Cardiac fibroblast (primary cell): Measurements from ENCODE around the gene TOMM7.
"Not testable (repeated sequence)": the region's sequence is repeated elsewhere in the genome, so short reads cannot be mapped to it uniquely, and the experiment has no call there.

Experiments
- DNase-seq, 2 donors: peaks; one replicate each; pipeline versions ENCODE4 v3.0.0 to v3.0.0-alpha.2; 2010; ENCODE audit warnings: low read depth in 2 of 2
- H3K4me3 ChIP-seq, 2 donors: replicated peaks in 1 of 2; 1 replicate in 1 of 2; 2 replicates in 1 of 2; pipeline ENCODE4 v1.5.1; 2011; ENCODE audit warnings: low read depth in 2 of 2, low read length in 2 of 2, mild to moderate bottlenecking in 2 of 2, moderate library complexity in 1 of 2
- CTCF ChIP-seq: IDR thresholded peaks from one replicate; pipeline ENCODE4 v1.5.1; 2011; ENCODE audit warnings: low read depth, mild to moderate bottlenecking, low read length, inconsistent platforms

Gene TOMM7

DNA sequence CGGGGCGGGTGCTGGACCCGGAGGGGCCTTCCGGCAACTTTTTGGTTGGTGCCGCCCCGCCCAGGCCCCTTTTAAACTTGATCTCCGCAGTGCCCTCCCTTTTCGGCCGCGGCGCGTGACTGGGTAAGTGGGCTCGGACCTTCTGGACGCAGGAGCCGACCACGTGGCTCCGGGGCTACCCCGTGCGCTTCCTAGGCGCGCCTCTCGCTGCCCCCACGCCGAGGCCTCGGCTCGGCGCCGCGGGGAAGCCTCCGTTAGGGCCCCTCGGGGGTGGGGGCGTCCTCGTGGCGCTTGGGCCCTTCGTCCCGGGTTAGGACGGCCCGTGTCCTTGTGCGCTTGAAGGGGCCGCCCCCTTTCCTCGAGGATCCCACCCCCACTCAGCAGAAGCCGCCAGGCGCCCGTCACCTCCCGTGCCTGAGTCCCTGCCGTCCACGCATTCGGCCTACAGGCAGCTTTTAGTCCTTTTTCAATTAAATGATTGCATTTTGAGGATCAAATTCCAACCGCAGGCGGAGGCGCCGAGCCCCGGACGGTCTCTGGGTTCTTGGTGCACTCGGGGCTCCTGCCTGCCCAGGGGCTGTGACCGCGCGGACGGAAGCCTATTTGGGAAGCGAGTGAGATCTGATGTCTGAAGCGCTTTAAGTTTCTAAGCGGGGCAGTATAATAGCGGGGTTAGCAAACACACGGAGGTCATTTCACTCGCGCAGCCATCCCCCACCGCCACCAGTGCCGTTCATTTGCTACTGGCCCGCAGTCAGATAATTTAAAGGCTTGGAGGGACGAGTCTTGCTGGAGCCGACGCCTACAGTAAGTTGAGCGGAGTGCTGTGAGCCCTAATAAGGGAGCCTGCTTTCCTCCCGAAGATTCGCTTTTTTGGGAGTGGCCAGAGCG, 31.8 kb upstream of the TOMM7 start:
- H3K4me3 ChIP-seq: peak overlapping the region; percentile 61 to 79
- DNase-seq: peak; percentile 87 to 96
- TF ChIP-seq CTCF: no peak

DNA sequence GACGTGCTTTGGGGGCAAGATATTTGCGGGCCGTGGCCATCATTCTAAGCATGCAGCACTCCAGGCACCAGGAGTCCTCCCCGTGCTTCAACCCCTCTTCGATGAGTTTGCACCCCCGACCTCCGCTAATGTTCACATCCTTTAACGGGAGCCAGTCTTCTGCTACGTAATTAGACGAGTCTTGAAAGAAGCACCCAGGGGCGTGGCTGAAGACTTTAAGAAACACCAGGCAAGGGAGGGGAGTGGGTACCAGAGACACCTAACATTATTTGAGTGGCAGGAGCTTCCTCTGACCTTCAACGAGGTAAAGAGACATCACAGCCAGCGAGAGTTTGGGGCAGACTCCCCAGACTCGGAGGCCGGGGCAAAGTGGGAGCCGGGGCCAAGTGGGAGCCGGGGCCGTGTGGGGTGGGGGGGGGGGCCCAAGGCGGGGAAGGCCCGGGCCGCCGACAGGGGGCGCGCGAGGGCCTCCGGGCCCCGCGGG, 31.1 kb upstream of the TOMM7 start:
- H3K4me3 ChIP-seq: peak overlapping the region; percentile 29 to 61
- DNase-seq: peak; percentile 34 to 36
- TF ChIP-seq CTCF: peak; percentile 20

DNA sequence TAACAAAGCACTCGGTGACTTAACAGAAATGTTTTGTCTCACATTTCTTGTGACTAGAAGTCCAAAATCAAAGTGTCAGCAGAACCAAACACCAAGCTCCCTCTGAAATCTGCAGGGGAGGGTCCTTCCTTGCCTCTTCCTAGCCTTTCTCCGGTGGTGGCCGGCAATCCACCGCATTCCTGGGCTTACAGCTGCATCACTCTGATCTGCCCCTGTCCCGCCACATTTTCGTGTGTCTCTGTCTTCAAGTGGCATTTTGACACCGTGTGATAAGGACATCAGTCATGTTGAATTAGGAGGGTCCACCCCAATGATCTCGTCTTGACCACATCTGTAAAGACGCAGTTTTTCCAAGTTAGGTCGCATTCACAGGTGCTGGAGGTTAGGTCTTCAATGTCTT, 30.5 kb upstream of the TOMM7 start:
- TF ChIP-seq CTCF: no peak
- H3K4me3 ChIP-seq: no peak overlapping the region
- no peak for DNase-seq

DNA sequence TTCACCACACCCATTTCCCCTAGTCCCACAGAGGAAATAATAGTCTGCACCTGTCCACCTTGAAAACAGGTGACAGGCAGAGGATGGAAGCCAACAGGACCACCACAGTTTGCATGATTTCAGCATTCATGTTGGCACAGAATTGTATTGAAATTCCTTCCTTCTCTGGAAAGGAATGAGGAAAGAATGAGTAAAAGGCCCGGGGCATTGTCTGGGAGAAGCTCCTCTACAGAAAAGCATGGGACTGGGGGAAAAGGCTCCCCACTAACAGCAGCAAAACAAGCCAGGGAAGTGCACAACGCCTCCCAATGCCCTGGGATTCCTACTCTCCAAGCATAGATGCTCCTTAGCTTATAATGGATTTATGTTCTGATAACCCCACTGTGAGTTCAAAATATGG, 28.5 kb upstream of the TOMM7 start:
- no peak for TF ChIP-seq CTCF

DNA sequence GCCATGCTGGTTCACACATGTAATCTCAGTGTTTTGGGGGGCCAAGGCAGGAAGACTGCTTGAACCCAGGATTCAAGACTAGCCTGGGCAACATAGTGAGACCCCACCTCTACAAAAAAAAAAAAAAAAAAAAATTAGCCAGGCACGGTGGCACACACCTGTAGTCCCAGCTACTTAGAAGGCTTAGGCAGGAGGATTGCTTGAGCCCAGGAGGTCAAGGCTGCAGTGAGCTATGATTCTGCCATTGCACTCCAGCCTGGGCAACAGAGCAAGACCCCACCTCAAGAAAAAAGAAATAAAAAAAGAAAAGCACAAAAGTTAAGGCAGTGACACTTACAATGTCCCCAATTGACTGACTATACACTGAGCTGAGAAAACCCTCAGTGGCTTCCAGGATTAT, 27.7 kb upstream of the TOMM7 start:
- DNase-seq, H3K4me3 ChIP-seq: not testable (repeated sequence)

More for the DNA sequence above, 28.5 kb upstream of the TOMM7 start:
- H3K4me3 ChIP-seq: no peak overlapping the region
- no peak for DNase-seq

- no peak overlapping the region for H3K4me3 ChIP-seq
- no peak for DNase-seq
- TF ChIP-seq CTCF: no peak
Observed at GRCh38 chr7:22849662-22850061, 27.0 kb upstream of the TOMM7 start.

- TF ChIP-seq CTCF: no peak
- DNase-seq: peak in 1 of 2 donors; percentile 33
Observed at GRCh38 chr7:22849172-22849571, 26.5 kb upstream of the TOMM7 start.

More at GRCh38 chr7:22849172-22849571, 26.5 kb upstream of the TOMM7 start:
- H3K4me3 ChIP-seq: no peak overlapping the region
